AG10803 (cell line): ENCODE data around the gene RTEL1.

Source experiments
- DNase-seq: peaks from one replicate; pipeline ENCODE4 v3.0.0; 2010; ENCODE audit warnings: low read depth
- H3K4me3 ChIP-seq: 2 replicates; pipeline ENCODE4 v1.5.1; 2011; ENCODE audit warnings: mild to moderate bottlenecking, low read length, control low read depth
- TF ChIP-seq, protein P1 (sequence below): conservative IDR thresholded peaks from 2 replicates; pipeline ENCODE4 v1.5.1; 2011; ENCODE audit warnings: mild to moderate bottlenecking, low read length, control low read depth, inconsistent platforms

RTEL1 gene

DNA sequence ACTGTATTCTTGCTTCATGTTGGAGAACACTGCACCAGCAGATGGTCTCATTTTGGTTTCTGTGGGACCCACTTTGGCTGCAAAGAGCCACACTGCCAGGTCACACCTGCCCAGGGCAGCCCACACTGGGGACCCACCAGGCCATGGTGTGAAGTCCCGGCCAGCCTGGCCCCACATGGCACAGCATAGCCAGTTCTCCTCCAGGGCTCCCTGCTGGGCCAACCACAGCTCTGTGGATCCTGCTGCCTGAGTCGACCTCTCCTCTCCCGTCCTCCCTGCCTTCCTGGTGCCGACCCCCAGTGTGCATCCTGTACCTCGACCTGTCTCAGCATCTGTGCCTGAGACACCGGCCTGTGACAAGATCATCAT is 46.6 kb downstream of the RTEL1 start:
- no peak overlapping the region for H3K4me3 ChIP-seq
- TF ChIP-seq, protein P1, sequence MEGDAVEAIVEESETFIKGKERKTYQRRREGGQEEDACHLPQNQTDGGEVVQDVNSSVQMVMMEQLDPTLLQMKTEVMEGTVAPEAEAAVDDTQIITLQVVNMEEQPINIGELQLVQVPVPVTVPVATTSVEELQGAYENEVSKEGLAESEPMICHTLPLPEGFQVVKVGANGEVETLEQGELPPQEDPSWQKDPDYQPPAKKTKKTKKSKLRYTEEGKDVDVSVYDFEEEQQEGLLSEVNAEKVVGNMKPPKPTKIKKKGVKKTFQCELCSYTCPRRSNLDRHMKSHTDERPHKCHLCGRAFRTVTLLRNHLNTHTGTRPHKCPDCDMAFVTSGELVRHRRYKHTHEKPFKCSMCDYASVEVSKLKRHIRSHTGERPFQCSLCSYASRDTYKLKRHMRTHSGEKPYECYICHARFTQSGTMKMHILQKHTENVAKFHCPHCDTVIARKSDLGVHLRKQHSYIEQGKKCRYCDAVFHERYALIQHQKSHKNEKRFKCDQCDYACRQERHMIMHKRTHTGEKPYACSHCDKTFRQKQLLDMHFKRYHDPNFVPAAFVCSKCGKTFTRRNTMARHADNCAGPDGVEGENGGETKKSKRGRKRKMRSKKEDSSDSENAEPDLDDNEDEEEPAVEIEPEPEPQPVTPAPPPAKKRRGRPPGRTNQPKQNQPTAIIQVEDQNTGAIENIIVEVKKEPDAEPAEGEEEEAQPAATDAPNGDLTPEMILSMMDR = no peak
- no peak for DNase-seq

DNA sequence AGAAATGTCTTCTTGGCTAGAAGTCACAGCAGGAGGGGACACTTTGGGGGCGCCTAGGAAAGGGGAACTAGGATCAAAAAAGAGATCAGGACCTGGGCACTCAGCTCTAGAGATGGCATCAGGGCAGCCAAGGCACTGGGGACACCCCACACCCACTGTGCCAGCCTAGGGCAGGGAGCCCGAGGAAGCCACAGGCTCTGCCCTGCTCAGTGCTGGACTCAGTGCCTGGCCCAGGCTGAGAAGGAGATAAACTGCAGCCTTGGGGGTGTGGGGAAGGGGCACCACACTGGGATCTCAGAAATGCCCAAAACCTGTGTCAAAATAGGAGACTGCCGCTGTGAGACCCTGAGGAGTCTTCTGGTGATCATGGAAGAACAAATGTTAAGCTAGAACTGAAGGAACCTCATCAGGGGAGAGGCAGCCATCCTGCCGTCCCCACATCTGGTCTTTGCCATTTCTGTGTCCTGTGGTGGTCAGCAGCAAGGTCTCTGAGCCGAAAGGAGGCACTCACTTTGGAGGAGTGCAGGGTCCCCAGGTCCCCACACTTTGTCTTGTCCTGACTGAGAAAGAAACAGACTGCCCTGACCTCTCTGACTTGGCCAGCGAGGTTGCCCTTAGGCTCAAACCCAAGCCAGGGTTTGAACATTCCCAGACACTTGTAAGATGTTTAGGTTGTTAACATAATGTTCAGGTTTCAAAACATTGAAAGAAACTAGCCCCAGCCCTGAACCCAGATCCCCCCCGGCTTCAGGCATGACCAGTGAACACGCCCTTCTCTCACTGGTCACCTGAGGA is 47.3 kb downstream of the RTEL1 start:
- no peak overlapping the region; the same call in 1 of the 2 replicates for H3K4me3 ChIP-seq
- TF ChIP-seq, protein P1 = no peak
- DNase-seq = no peak

DNA sequence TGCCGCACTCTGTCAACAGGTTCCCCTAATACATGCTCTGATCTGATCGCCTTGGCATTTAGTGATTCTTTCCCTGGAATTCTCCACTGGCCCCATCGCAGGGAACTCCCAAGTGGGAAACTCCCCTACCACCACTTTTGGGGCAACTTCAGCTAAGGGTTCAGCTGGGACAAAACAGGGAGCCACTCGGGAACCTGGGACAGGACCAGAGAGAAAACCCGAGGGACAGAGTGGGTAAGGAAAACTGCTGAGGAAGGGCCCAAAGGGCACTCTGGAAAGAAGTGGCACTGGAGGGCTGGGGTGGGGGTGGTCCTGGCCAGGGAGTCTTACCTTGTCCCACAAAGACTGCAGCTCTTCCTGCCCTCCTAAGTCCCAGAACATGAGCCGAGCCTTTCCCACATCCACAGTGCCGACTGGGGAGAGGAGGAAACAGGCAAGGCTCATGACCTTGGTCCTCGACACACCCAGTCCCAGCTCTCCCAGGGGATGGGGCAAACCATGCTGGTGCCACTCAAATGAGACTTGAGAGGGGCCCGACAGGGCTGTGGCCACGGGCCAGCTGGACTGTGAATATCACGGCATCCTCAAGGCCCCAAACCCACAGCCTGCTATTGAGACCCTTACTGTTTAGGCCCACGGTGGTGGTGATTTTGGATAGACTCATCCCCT is 48.0 kb downstream of the RTEL1 start:
- TF ChIP-seq, protein P1 = no peak
- peak overlapping the region; percentile 81 for H3K4me3 ChIP-seq
- no peak for DNase-seq

DNA sequence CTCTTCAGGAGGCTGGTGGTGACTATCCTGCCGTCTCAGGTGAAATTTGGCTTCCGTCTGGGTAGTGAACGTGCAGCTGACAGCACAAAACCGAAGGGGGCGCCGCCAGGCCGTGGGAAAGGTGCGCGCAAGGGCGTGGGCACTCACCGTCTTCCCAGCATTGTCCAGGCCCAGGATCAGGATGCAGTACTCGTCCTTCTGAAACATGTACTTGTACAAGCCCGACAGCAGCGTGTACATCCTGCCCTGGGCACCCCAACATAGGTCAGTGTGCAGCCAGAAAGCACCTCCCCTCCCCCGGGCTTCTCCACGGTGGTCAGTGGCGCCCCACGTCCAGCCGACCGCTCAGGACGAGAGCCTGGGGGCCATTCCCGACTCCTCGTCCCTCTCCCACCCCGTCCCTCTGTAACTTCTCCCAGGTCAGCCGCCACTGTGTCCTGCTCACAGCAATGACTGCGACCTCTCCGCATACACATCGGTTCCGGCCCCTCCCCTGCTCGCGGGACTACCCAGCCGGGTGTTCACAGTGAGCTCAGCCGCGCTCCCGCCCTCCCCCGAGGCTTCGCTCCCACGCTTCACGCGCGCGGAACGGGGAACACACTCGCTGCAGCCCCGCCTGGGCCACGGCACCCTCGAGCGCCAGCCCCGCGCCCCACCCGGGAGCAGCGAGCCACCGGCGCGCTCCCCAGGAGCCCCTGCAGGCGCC is 48.9 kb downstream of the RTEL1 start:
- H3K4me3 ChIP-seq = peak overlapping the region; percentile 81
- TF ChIP-seq, protein P1 = peak; percentile 20; the same call in 1 of the 2 replicates
- peak; percentile 20 for DNase-seq

DNA sequence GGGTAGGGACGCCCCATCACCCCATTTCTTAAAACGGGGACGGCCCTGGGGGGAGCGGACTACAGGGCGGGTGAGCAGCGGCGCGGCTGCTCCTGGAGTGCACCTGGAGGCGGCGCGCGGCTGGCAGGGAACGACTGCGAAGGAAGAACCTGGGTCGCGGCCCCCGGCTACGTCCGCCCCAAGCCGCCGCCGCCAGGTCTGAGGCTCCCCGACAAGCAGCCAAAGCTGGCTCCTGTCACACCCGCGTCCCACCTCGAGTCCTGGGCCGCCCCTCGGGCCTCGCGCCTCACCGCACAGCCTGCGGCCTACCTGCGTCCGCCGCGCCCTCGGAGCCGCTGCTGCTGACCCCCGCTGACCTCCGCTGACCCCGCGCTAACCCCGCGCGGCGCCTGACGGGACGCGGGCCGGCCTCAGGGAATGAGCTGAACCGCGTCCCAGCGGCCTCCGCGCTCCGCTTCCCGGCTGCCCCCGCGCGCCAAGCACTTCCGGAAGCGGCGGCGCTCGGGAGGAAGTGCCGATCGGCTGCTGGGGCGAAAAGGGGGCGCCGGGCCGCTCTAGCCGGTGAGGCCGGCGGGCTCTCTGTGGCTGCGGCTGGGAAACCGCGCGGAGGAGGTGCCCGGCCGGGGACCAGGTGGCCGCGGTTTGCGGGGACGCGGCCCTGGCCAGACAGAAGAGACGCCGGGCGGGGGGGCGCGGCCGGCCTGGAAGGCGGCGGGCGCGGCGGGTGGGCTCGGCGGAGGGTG is 49.6 kb downstream of the RTEL1 start, which contains the start of the genes ARFRP1 and ZGPAT:
Gene ARFRP1, minus strand, starts transcription at position 419 of the 743 bp plus-strand sequence. CDS start 885 bp downstream, outside the sequence.
Gene ZGPAT, plus strand, starts transcription at position 482 of the 743 bp plus-strand sequence. CDS start 542 bp downstream, outside the sequence.
- DNase-seq = peak; percentile 79
- TF ChIP-seq, protein P1 = no peak
- peak within 1 kb of the TSS; percentile 81 for H3K4me3 ChIP-seq

DNA sequence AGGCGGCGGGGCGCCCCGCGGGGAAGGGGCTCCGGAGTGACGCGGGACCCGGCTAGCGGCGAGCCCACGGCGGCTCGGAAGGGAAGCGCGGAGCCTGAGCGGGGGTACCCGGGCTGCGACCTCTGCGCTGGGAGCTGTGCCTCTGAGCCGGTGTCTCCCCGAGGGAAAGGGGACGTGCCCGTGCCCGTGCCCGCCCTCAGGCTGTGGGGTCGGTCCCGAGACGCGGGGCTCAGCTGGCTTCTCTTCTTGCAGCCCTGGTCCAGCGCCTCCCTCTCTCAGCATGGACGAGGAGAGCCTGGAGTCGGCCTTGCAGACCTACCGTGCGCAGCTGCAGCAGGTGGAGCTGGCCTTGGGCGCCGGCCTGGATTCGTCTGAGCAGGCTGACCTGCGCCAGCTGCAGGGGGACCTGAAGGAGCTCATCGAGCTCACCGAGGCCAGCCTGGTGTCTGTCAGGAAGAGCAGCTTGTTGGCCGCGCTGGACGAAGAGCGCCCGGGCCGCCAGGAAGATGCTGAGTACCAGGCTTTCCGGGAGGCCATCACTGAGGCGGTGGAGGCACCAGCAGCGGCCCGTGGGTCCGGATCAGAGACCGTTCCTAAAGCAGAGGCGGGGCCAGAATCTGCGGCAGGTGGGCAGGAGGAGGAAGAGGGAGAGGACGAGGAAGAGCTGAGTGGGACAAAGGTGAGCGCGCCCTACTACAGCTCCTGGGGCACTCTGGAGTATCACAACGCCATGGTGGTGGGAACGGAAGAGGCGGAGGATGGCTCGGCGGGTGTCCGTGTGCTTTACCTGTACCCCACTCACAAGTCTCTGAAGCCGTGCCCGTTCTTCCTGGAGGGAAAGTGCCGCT is 50.4 kb downstream of the RTEL1 start:
- TF ChIP-seq, protein P1 = no peak
- H3K4me3 ChIP-seq = peak overlapping the region; percentile 81
- no peak for DNase-seq
